Measurements from ENCODE around the gene EHBP1.
A peak's percentile ranks its signal among the peaks of the same experiment; 100 is the strongest.

Gene EHBP1

DNA sequence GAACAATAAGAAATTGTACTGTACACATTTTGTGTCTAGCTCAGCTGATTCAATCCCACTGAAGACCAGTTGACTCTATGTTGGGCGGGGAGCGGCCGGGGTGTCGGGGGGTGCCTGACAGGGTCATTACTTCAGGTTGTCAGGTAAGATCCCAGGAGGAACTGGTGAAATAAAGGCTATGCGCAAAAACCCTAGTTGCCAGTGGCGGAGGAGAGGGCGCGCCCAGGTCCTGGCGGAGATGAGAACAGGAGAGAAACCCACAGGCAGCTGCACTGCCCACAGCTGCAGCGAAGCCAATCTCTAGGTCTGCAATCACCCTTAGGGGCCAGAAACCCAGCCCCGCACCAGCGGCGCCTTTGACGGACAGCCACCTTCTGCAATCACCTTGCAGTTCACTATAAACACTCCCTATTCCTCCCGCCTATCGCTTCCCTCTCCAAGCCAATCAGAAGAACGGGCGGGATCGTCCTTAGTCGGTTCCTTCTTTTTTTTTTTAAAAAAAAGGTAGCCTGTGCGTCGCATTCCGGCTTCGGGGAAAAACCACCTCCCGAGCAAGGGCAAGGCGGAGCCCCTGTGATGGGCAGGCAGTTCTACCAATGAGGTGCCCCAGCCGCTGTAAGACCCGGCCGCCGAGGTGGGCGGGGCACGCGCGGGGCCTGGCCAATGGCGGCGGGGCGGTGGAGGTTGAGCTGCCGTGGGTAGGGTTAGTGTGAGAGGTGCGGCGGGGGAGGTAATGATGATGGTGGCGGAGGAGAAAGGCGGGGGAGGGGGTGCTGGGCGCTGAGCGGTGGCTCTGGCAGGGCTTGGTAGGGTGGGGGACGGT lies at the start of gene EHBP1:
TSS of gene EHBP1 (plus strand) at position 707 of the 823 bp plus-strand sequence. CDS start 1,479 bp downstream, outside the sequence.
- peak; percentile 98 for DNase-seq (ENCODE audit: low spot score)

GRCh38 chr2:62657783-62658182 lies 47.7 kb upstream of the EHBP1 start:
- DNase-seq (ENCODE audit: low spot score), result no peak

DNA sequence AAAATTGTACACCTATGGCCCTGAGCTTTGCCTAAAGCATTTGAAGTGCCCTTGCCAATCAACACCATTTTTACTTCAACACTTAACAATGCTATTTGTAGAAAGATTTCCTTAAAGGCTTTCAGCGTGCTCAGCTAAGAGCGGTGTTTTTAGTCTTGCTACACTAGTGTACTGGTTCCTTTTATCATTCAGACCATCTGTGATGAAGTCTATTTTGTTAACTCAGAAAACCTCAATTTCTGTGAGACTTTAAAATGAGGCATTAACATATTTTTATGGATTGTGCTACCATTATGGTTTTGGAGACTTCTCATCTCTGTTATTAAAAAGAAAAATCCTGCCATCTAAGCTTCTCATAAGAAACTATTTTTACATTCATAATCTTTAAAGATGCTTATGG lies 46.6 kb upstream of the EHBP1 start:
- DNase-seq (ENCODE audit: low spot score), result no peak

GRCh38 chr2:62660087-62660486 lies 45.4 kb upstream of the EHBP1 start:
- no peak for DNase-seq (ENCODE audit: low spot score)

GRCh38 chr2:62660582-62661262 lies 44.8 kb upstream of the EHBP1 start:
- no peak for DNase-seq (ENCODE audit: low spot score)

GRCh38 chr2:62661263-62661635 lies 44.3 kb upstream of the EHBP1 start:
- DNase-seq (ENCODE audit: low spot score), result peak; percentile 11

DNA sequence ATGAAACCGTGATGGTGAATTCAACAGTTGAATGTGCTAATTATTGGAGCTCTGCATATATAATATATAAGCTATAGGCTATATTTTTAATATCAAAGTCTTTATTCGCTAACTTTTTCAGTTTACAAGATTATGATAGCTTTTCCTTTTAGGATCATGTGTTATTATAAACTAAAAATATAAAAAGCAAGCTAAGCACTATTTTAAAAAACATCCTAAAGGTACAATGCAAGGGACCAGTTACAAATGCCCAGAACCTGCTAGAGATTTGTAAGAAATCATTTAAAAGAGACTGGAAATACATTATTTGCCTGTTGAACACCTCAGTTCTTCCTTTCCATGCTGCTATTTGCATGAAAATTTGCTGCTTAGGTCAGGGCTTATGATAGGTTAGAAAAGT lies 43.4 kb upstream of the EHBP1 start:
- no peak for DNase-seq (ENCODE audit: low spot score)

DNA sequence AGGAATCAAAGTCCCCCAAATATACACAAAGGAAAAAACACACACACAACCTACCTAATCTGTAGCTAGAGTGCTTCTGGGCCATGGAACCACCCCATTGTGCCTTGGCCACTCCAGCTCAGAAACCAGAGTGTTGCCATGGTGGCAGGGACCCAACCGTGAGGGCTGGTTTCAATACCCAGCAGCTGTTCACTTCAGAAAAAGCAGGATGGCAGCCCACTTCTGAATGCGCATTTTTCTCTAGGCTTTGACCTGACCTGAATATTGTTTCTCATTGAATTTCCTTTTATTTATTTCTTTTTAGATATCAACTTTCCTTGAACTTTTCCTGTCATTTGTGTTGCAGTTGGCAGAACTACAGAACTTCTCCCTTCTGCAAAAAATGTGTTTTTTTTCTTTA lies 43.0 kb upstream of the EHBP1 start:
- DNase-seq (ENCODE audit: low spot score), result peak; percentile 13

GRCh38 chr2:62663411-62663810 lies 42.1 kb upstream of the EHBP1 start:
- DNase-seq (ENCODE audit: low spot score), result no peak

DNA sequence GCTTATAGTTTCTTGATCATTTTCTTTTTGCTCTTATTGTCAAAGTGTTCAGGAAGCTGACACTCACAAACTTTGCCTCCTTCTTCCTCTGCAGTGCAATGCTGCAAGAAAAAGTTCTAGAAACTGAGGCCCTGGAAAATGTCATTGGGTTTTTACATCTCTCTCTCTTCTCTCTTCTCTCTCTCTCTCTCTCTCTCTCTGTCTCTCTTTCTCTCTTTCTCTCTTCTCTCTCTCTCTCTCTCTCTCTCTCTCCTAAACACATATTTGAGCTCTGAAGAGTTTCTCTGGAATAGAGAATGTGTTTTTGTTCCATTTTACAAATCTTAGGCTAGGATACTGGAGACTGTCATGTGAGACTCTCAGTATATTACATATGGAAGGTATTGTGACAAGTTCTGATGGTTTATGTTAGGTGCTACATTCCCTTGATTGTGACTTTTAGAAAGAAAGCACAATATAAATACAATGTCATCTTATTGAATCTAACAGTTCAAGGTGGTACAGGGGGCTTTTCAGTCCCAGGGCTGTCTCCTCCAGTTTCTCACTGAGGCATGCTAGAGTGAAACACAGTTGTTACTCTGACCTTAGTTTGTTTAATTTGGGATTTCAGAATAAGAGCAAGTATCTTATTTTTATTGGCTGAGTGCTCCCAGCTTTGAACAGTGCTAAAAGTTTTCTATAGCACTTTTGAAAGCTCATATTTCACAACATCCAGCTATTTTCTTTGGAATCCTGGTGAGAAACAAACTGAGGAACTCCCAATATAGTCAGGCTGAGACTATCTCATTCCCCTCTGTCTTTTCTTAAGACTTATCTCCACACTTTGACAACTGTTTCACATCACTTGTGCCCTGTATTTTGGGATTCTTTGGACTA lies 41.4 kb upstream of the EHBP1 start:
- no peak for DNase-seq (ENCODE audit: low spot score)

DNA sequence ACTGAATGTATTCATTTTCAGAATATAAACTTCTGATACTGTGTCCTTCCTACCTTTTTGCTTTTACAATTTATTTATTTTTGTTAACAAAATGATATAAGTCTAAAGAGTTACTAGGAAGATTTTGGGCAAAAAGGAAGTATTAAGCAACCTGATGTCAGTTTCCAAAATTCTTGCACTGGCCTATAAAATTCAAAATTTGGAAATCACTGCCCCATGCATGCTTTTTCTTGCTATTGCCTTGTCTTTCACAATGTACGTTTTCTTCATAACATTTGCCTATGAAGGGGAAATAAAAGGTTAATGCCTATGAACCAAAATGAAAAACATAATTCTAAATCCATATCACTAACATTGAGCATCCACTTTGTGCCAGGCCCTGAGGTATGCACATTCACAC lies 40.1 kb upstream of the EHBP1 start:
- no peak for DNase-seq (ENCODE audit: low spot score)

- DNase-seq (ENCODE audit: low spot score), result no peak
These were observed 36.3 kb upstream of the EHBP1 start for GRCh38 chr2:62669180-62669579.

DNA sequence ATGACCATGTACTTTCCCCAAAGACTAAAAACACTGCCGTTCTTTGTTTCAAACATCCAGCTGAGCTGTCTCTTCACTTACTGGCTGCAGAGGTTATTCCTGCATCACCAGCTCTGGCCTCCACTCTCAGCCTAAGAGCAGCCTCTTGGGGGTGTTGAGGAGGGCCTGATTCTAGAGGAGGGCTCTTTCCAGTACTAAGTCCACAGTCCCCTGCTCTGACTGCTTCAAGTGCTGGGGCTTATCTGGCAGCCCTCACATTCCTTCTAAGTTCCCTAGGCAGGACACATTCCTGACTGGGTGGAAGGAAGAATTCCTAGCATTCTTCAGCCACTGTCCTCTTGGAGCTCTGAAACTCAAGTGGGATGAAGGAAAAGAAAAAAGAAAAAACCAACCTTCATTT lies 32.9 kb upstream of the EHBP1 start:
- peak; percentile 73 for DNase-seq (ENCODE audit: low spot score)

DNA sequence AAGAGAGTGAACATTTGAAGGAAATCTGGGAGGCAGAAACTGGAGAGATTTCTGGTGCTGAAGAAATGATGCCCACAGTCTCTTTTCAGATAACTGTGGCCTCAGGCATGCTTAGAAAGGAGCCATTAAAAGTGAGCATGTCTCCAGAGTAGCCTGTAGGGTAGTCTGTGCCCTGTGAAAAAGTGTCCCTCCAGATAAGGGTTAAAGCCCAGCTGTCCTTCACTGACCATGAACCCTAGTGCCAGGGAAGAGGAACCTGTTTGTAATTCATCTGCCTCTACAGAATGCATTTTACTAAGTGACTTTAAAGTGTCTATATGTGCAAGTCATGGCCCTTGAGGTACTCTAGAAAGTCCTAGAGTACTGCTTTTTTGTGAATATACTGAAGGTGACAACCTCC lies 30.5 kb upstream of the EHBP1 start:
- DNase-seq (ENCODE audit: low spot score), result no peak

GRCh38 chr2:62685256-62685655 lies 20.3 kb upstream of the EHBP1 start:
- no peak for DNase-seq (ENCODE audit: low spot score)

- no peak for DNase-seq (ENCODE audit: low spot score)
These were observed 19.4 kb upstream of the EHBP1 start for GRCh38 chr2:62686012-62686685.

DNA sequence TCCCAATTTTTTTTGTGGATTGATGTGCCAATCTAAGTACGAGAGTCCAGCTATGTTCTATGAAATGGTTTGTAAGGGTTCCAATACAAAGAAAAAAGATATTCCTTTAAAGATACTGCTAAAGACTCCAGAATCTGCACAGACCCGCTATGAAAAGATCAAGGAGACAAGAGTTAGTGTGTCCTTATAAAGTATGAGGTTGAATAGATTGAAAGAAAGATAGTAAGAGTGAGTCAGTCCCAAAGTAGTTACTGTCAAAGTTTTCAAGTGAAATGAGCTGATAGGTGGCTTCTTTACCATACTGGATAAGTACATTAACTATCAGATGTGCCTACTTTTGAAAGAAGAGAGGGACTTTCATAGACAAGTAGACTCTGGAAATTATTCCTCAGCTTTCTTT lies 17.9 kb upstream of the EHBP1 start:
- no peak for DNase-seq (ENCODE audit: low spot score)

GRCh38 chr2:62688771-62689170 lies 16.7 kb upstream of the EHBP1 start:
- no peak for DNase-seq (ENCODE audit: low spot score)

- DNase-seq (ENCODE audit: low spot score), result no peak
These were observed 14.3 kb upstream of the EHBP1 start for GRCh38 chr2:62691186-62691585.

- DNase-seq (ENCODE audit: low spot score), result no peak
These were observed 13.3 kb upstream of the EHBP1 start for GRCh38 chr2:62692225-62692624.

DNA sequence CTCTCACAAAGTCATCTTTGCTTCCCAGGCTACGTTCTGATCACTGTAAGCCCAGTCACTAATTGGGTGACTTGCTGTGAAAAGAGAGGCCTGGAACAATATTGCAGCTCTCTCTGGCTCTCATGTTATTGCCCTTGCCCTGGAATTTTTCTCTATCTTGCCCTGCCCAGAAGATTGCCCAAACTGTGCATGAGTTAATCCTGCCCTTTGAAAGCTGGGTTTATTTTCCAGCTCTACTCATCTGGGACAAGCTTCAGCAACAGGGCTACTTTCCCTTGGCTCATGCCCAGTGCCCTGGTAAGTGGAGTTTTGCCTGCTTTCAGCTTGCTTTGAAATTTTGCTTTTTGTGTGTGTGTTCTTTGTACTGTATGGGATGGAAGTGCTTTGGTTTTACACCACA lies 6.9 kb upstream of the EHBP1 start:
- DNase-seq (ENCODE audit: low spot score), result no peak

- DNase-seq (ENCODE audit: low spot score), result no peak
These were observed 883 bp upstream of the EHBP1 start for GRCh38 chr2:62704654-62705006.
